ENCODE measurements around the gene ARHGEF7. TPM values are rescaled to one million over a fixed set of nuclear protein-coding genes. Genes with fewer than 3 reads are reported as not detected.
A peak's percentile ranks its signal among the peaks of the same experiment; 100 is the strongest.

The ARHGEF7 gene
- total RNA-seq, 3 donors from 2014 or later (not counting 1 experiment from before 2014, with no cell fraction given), result 99.9 to 135 (median 105) TPM

DNA sequence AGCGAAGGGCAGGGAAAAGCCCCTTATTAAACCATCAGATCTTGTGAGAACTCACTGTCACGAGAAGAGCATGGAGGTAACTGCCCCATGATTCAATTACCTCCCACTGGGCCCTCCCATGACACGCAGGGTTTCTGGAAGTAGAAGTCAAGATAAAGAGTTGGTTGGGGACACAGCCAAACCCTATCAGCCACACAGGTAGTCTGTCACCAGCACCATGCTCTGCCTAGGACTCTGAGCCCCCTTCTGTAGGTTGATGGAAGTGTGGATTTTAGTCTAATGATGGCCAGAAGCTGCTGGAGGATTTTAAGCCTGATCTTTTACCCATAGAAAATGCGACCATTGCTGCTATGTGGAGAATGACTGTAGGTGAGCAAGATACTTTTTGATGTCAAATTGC lies 60.8 kb downstream of the ARHGEF7 start:
- WGBS (ENCODE audit: insufficient coverage), result 66% methylated on average over 4 of the region's 4 CpGs
- Mint-ChIP-seq H3K27me3 (ENCODE audit: low read depth in 2 of 2) (no peaks in the 10 kb centered on the region), H3K36me3 (no peaks in the 10 kb centered on the region), H3K27ac (peak overlapping the region; percentile 90 to 94), H3K4me1 (peaks cover 78 to 85% of the 10 kb centered on the region in 2 donors), H3K9me3 (no peaks in the 10 kb centered on the region), H3K4me3 (peak overlapping the region; percentile 39)
- Histone ChIP-seq H3K27ac (ENCODE audit: low read length) (peak overlapping the region; percentile 80), H3K4me1 (ENCODE audit: control insufficient read depth, insufficient read depth, low read length) (peaks cover 35% of the 10 kb centered on the region), H3K27me3 (ENCODE audit: control insufficient read depth, insufficient read depth, low read length) (no peaks in the 10 kb centered on the region), H3K9me3 (ENCODE audit: control insufficient read depth, insufficient read depth, low read length) (no peaks in the 10 kb centered on the region), H3K4me3 (ENCODE audit: low read length) (no peak overlapping the region), H3K36me3 (ENCODE audit: control insufficient read depth, insufficient read depth, low read length) (peaks cover 2% of the 10 kb centered on the region)
- TF ChIP-seq, protein P1, sequence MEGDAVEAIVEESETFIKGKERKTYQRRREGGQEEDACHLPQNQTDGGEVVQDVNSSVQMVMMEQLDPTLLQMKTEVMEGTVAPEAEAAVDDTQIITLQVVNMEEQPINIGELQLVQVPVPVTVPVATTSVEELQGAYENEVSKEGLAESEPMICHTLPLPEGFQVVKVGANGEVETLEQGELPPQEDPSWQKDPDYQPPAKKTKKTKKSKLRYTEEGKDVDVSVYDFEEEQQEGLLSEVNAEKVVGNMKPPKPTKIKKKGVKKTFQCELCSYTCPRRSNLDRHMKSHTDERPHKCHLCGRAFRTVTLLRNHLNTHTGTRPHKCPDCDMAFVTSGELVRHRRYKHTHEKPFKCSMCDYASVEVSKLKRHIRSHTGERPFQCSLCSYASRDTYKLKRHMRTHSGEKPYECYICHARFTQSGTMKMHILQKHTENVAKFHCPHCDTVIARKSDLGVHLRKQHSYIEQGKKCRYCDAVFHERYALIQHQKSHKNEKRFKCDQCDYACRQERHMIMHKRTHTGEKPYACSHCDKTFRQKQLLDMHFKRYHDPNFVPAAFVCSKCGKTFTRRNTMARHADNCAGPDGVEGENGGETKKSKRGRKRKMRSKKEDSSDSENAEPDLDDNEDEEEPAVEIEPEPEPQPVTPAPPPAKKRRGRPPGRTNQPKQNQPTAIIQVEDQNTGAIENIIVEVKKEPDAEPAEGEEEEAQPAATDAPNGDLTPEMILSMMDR (IDR thresholded peaks at IDR 0.05), result no peak
- intact Hi-C loops (cut with micrococcal nuclease), result no loop called here
- ATAC-seq, result no peak
- peak in 1 of 2 donors; percentile 27 for DNase-seq

DNA sequence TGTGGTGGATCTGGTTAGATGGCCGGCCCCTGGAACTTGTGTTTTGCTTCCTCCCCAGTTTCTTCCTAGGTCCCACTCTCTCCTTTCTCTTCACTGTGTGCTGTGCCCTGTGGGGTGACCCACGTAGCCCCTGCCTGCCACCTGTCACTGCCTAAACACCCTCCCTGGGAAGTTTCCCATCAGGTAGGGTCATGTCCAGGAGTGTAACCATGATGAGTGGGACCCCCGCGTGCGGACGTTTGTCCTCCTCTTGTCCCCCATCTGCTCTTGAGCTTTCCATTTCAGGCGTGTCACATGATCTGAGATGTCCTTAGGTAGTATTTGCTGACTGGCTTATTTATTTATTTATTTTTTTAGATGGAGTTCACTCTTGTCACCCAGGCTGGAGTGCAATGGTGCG lies 61.3 kb downstream of the ARHGEF7 start:
- no peak overlapping the region for H3K4me3 ChIP-seq (ENCODE audit: low read length)
- intact Hi-C loops (cut with micrococcal nuclease), result no loop called here
- no peaks in the 10 kb centered on the region for H3K27me3 ChIP-seq (ENCODE audit: control insufficient read depth, insufficient read depth, low read length)
- no peaks in the 10 kb centered on the region for H3K9me3 Mint-ChIP-seq
- H3K4me1 Mint-ChIP-seq, result peaks cover 78 to 84% of the 10 kb centered on the region in 2 donors
- WGBS (ENCODE audit: insufficient coverage), result over 99% methylated on average over 8 of the region's 8 CpGs
- H3K27ac Mint-ChIP-seq, result peak overlapping the region; percentile 90 to 94
- DNase-seq, result no peak
- no peak for ATAC-seq
- H3K4me3 Mint-ChIP-seq, result no peak overlapping the region
- TF ChIP-seq, protein P1 (IDR thresholded peaks at IDR 0.05), result no peak
- H3K27me3 Mint-ChIP-seq (ENCODE audit: low read depth in 2 of 2), result no peaks in the 10 kb centered on the region
- no peaks in the 10 kb centered on the region for H3K36me3 Mint-ChIP-seq
- H3K4me1 ChIP-seq (ENCODE audit: control insufficient read depth, insufficient read depth, low read length), result peaks cover 35% of the 10 kb centered on the region
- peaks cover 2% of the 10 kb centered on the region for H3K36me3 ChIP-seq (ENCODE audit: control insufficient read depth, insufficient read depth, low read length)
- H3K9me3 ChIP-seq (ENCODE audit: control insufficient read depth, insufficient read depth, low read length), result no peaks in the 10 kb centered on the region
- peak overlapping the region; percentile 80 for H3K27ac ChIP-seq (ENCODE audit: low read length)

- H3K9me3 ChIP-seq (ENCODE audit: control insufficient read depth, insufficient read depth, low read length), result no peaks in the 10 kb centered on the region
- H3K27me3 ChIP-seq (ENCODE audit: control insufficient read depth, insufficient read depth, low read length), result no peaks in the 10 kb centered on the region
- H3K4me1 ChIP-seq (ENCODE audit: control insufficient read depth, insufficient read depth, low read length), result peaks cover 35% of the 10 kb centered on the region
- intact Hi-C loops (cut with micrococcal nuclease), result loop anchor here (1.0 kb wide), 2 partner anchors 11 to 24 kb away; no protein-coding TSS in a partner anchor
- TF ChIP-seq, protein P1 (IDR thresholded peaks at IDR 0.05), result no peak
- 36% methylated on average over 14 of the region's 14 CpGs for WGBS (ENCODE audit: insufficient coverage)
- H3K36me3 ChIP-seq (ENCODE audit: control insufficient read depth, insufficient read depth, low read length), result peaks cover 2% of the 10 kb centered on the region
- ATAC-seq, result peak; percentile 84 to 92 (median 92)
- Mint-ChIP-seq H3K27ac (peak overlapping the region; percentile 90 to 94), H3K9me3 (no peaks in the 10 kb centered on the region), H3K27me3 (ENCODE audit: low read depth in 2 of 2) (no peaks in the 10 kb centered on the region), H3K4me1 (peaks cover 78 to 83% of the 10 kb centered on the region in 2 donors), H3K4me3 (peak overlapping the region; percentile 77), H3K36me3 (no peaks in the 10 kb centered on the region)
- H3K27ac ChIP-seq (ENCODE audit: low read length), result peak overlapping the region; percentile 80
- H3K4me3 ChIP-seq (ENCODE audit: low read length), result no peak overlapping the region
- peak; percentile 48 to 83 for DNase-seq
Measured at GRCh38 chr13:111177081-111177711, 62.1 kb downstream of the ARHGEF7 start.

Data from natural killer cell (primary cell).